GM23338 (cell line): Measurements from ENCODE around the gene TRABD. TPM values are rescaled to one million over a fixed set of nuclear protein-coding genes. Genes with fewer than 3 reads are reported as not detected.

Source experiments
- ATAC-seq: fragments of 200-7000 bp; cut with Tn5 transposase; 3 replicates; pipeline ENCODE4 v1.9.1; 2020
- DNase-seq: peaks from one replicate; pipeline ENCODE4 v3.0.0-alpha.2; 2015; ENCODE audit warnings: low spot score
- H2AFZ ChIP-seq: fragments of 200-600 bp; sonication (generic); 2 replicates; pipeline ENCODE4 v1.8.0; 2016; ENCODE audit warnings: antibody characterized with exemption, mild to moderate bottlenecking, moderate library complexity
- H3F3A ChIP-seq: fragments of 200-600 bp; sonication (generic); replicated peaks from 2 replicates; pipeline ENCODE4 v1.8.0; 2017; ENCODE audit warnings: antibody characterized with exemption, mixed run types, low read depth
- H3K27ac ChIP-seq: fragments of 200-600 bp; sonication (generic); 2 replicates; pipeline ENCODE4 v1.6.1; 2016; ENCODE audit warnings: low read depth
- H3K27me3 ChIP-seq: fragments of 200-600 bp; sonication (generic); 2 replicates; pipeline ENCODE4 v1.8.0; 2016; ENCODE audit warnings: mild to moderate bottlenecking, mixed run types, moderate library complexity; ENCODE audit not compliant: insufficient read depth
- H3K36me3 ChIP-seq: fragments of 200-600 bp; sonication (generic); 2 replicates; pipeline ENCODE4 v1.8.0; 2016; ENCODE audit warnings: mild to moderate bottlenecking; ENCODE audit not compliant: insufficient read depth
- H3K4me1 ChIP-seq: fragments of 200-600 bp; sonication (generic); 2 replicates; pipeline ENCODE4 v1.8.0; 2016; ENCODE audit warnings: mild to moderate bottlenecking, moderate library complexity; ENCODE audit not compliant: insufficient read depth
- H3K4me2 ChIP-seq: fragments of 200-600 bp; sonication (generic); 2 replicates; pipeline ENCODE4 v1.7.1; 2017; ENCODE audit warnings: mixed run types
- H3K4me3 ChIP-seq: fragments of 200-600 bp; sonication (generic); 2 replicates; pipeline ENCODE4 v1.6.1; 2016; ENCODE audit warnings: mixed run types
- H3K79me2 ChIP-seq: fragments of 200-600 bp; sonication (generic); replicated peaks from 2 replicates; pipeline ENCODE4 v1.8.0; 2017; ENCODE audit warnings: mild to moderate bottlenecking; ENCODE audit not compliant: insufficient read depth
- H3K9me2 ChIP-seq: fragments of 200-600 bp; sonication (generic); 2 replicates; pipeline ENCODE4 v1.8.0; 2017; ENCODE audit not compliant: insufficient read depth
- H4K20me1 ChIP-seq: fragments of 200-600 bp; sonication (generic); replicated peaks from 2 replicates; pipeline ENCODE4 v1.8.0; 2017; ENCODE audit warnings: mild to moderate bottlenecking; ENCODE audit not compliant: insufficient read depth
- H3K27ac Mint-ChIP-seq: 2 replicates; pipeline ENCODE4 v1.8.0; 2020; ENCODE audit warnings: inconsistent platforms, mild to moderate bottlenecking, moderate library complexity, mixed read lengths
- H3K27me3 Mint-ChIP-seq: 3 replicates; pipeline ENCODE4 v1.8.0; 2022; ENCODE audit warnings: low read depth, mild to moderate bottlenecking, moderate library complexity, mixed read lengths, inconsistent platforms; ENCODE audit not compliant: insufficient read depth, poor library complexity
- H3K36me3 Mint-ChIP-seq: 3 replicates; pipeline ENCODE4 v1.8.0; 2021; ENCODE audit warnings: low read depth, mild to moderate bottlenecking, inconsistent platforms, moderate library complexity, mixed read lengths
- H3K4me1 Mint-ChIP-seq: 3 replicates; pipeline ENCODE4 v1.8.0; 2020; ENCODE audit warnings: mild to moderate bottlenecking, inconsistent platforms, mixed read lengths
- H3K4me3 Mint-ChIP-seq: 3 replicates; pipeline ENCODE4 v1.8.0; 2021; ENCODE audit warnings: moderate library complexity, mild to moderate bottlenecking, inconsistent platforms, mixed read lengths
- H3K9me3 Mint-ChIP-seq: 3 replicates; pipeline ENCODE4 v1.8.0; 2020; ENCODE audit warnings: moderate library complexity, mild to moderate bottlenecking, inconsistent platforms, mixed read lengths
- CREB1 ChIP-seq: fragments of 250-450 bp; sonication (Bioruptor Pico); IDR thresholded peaks from 2 replicates; pipeline ENCODE4 v1.5.0; 2020; ENCODE audit warnings: low read depth, mild to moderate bottlenecking, moderate library complexity
- EZH2 ChIP-seq: fragments of 200-600 bp; sonication (generic); IDR thresholded peaks from one replicate; pipeline ENCODE4 v1.8.0; 2017; ENCODE audit warnings: antibody characterized with exemption, mild to moderate bottlenecking, low read depth; ENCODE audit not compliant: unreplicated experiment
- JUNB ChIP-seq: IDR thresholded peaks from one replicate; pipeline ENCODE4 v1.6.1; 2016; ENCODE audit warnings: antibody characterized with exemption; ENCODE audit not compliant: unreplicated experiment
- POLR2AphosphoS5 ChIP-seq: IDR thresholded peaks from 2 replicates; pipeline ENCODE4 v1.6.1; 2016; ENCODE audit warnings: antibody characterized with exemption, low read depth
- STAT1 ChIP-seq: IDR thresholded peaks from one replicate; pipeline ENCODE4 v1.6.1; 2016; ENCODE audit warnings: antibody characterized with exemption; ENCODE audit not compliant: unreplicated experiment
- polyA plus RNA-seq: library from polyadenylated mRNA; unstranded; fragments of >200 nt; fragmentation: Nextera tagmentation; extraction: Ambion mirVana; gene quantifications from 2 replicates; pipeline ENCODE4 v1.2.1, GENCODE V29; 2016
- total RNA-seq: library from RNA; depleted of rRNA; stranded (reverse); fragments of >200 nt; shearing (Covaris generic); gene quantifications from 2 replicates; pipeline ENCODE4 v1.2.3, GENCODE V29; 2014
- TF ChIP-seq, protein P1 (sequence below): IDR thresholded peaks from one replicate; pipeline ENCODE4 v1.6.1; 2018; ENCODE audit warnings: antibody characterized with exemption; ENCODE audit not compliant: unreplicated experiment

Gene TRABD
- total and polyA plus RNA-seq, 2 experiments from 2014 or later, result 44.1 to 66.1 TPM

DNA sequence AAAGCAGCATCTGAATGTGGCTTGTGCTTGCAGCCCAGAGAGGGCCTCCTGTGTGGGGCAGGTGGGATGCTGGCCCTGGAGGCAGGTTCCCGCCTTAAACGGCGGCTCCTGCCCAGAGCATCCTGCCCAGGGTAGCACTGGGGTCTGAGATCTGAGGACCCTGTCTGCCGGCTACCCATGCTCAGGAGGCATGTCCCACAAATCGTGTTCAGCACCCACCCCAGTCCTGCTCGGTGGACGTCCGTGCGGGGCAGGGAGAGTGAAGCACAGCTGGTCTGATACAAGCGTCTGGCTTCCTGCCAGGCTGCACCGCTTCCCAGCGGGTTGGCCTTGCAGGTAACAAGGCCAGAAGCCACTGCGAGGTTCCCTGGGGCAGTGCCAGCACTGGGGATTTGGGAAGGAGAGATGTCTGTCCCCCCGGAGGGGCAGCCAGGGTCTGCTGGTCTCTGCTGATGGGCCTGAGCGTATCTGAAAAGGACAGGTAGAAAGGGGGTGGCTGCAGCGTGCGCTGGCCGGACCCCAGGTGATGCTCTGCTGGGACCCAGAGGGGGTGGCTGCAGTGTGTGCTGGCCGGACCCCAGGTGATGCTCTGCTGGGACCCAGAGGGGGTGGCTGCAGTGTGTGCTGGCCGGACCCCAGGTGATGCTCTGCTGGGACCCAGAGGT, 3.6 kb downstream of the TRABD start (continued):
- TF ChIP-seq, protein P1, sequence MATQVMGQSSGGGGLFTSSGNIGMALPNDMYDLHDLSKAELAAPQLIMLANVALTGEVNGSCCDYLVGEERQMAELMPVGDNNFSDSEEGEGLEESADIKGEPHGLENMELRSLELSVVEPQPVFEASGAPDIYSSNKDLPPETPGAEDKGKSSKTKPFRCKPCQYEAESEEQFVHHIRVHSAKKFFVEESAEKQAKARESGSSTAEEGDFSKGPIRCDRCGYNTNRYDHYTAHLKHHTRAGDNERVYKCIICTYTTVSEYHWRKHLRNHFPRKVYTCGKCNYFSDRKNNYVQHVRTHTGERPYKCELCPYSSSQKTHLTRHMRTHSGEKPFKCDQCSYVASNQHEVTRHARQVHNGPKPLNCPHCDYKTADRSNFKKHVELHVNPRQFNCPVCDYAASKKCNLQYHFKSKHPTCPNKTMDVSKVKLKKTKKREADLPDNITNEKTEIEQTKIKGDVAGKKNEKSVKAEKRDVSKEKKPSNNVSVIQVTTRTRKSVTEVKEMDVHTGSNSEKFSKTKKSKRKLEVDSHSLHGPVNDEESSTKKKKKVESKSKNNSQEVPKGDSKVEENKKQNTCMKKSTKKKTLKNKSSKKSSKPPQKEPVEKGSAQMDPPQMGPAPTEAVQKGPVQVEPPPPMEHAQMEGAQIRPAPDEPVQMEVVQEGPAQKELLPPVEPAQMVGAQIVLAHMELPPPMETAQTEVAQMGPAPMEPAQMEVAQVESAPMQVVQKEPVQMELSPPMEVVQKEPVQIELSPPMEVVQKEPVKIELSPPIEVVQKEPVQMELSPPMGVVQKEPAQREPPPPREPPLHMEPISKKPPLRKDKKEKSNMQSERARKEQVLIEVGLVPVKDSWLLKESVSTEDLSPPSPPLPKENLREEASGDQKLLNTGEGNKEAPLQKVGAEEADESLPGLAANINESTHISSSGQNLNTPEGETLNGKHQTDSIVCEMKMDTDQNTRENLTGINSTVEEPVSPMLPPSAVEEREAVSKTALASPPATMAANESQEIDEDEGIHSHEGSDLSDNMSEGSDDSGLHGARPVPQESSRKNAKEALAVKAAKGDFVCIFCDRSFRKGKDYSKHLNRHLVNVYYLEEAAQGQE, result no peak
- TF ChIP-seq JUNB, result no peak

DNA sequence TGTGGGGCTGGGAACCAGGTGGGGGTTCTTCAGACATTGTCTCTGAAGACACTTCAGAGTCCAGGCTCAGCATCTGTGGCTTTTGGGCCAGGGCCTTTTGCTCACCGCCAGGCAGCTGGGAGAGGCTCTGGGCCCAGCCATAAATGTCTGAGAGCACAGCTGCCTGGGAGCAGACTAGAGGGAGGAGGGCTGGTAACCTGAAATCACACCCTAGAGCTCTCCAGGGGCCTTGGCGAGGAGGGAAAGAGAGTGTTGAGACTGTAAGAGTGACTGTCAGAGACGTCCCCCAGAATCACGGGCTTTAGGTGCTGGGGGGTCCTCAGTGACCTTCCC, 4.1 kb downstream of the TRABD start:
- H3K36me3 ChIP-seq, result no peaks in the 10 kb centered on the region
- Mint-ChIP-seq H3K27ac (no peak overlapping the region), H3K27me3 (peaks cover 15% of the 10 kb centered on the region), H3K36me3 (peaks cover 4% of the 10 kb centered on the region; the same call in 1 of the 3 replicates), H3K9me3 (no peaks in the 10 kb centered on the region), H3K4me3 (peak overlapping the region; percentile 48; the same call in 2 of the 3 replicates), H3K4me1 (peaks cover 13% of the 10 kb centered on the region)
- no peaks in the 10 kb centered on the region for H3K27me3 ChIP-seq
- ATAC-seq (peak; percentile 1; the same call in 2 of the 3 replicates), DNase-seq (no peak)
- H3K4me2 ChIP-seq, result peak overlapping the region; percentile 73; the same call in 1 of the 2 replicates
- TF ChIP-seq CREB1, result no peak
- TF ChIP-seq JUNB, result no peak
- no peak for TF ChIP-seq STAT1
- H3K4me1 ChIP-seq, result peaks cover 8% of the 10 kb centered on the region; the same call in 1 of the 2 replicates
- 0 out of 2 replicates have a peak, but pooled peaks cover 2% of the 10 kb centered on the region for H3F3A ChIP-seq
- H2AFZ ChIP-seq, result no peak overlapping the region
- H3K27ac ChIP-seq, result no peak overlapping the region
- H3K9me2 ChIP-seq, result no peaks in the 10 kb centered on the region
- H4K20me1 ChIP-seq, result peaks cover 20% of the 10 kb centered on the region; the same call in 1 of the 2 replicates
- peak overlapping the region; percentile 42; the same call in 1 of the 2 replicates for H3K4me3 ChIP-seq
- H3K79me2 ChIP-seq, result peaks cover 44% of the 10 kb centered on the region

DNA sequence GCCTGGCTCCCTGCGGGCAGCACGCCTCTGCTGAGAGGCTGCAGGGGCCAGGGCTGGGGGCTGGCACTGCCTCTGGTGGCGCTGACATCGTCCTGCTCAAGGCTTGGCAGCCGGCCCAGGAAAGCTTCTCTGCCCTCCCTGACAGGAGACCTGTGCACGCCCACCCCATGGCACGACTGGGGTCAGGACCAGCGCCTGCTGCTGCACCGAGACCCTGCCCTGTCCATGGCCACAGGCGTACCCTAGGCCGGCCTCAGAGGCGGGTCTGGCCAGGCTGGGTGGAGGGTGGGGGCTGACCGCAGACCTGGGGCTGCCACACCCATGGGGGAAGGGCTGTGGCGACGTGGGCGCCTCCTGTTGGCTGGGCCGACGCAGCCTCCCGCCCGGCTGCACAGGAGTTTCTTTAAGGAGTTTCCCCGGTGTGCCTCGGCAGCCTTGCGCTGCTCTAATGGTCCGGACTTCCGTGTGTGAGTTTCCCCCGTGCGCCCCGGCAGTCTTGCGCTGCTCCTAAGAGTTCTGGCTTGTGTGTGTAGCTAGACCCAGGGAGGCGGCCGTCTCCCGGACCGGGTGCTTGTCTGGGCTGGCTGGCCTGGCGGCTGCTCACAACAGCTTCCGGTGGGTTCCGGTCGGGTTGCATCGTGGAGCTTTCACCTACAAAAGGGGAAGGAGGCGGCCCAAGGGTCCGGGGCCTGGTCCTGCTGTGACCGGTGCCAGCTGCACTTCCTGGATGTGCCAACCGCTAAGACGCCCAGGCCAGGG, 4.6 kb downstream of the TRABD start:
- DNase-seq (peak; percentile 81), ATAC-seq (peak; percentile 72)
- no peaks in the 10 kb centered on the region for H3K27me3 ChIP-seq
- Mint-ChIP-seq H3K4me1 (peaks cover 13% of the 10 kb centered on the region), H3K27ac (no peak overlapping the region), H3K4me3 (peak overlapping the region; percentile 63), H3K9me3 (no peaks in the 10 kb centered on the region), H3K36me3 (peaks cover 4% of the 10 kb centered on the region; the same call in 1 of the 3 replicates), H3K27me3 (peaks cover 15% of the 10 kb centered on the region)
- H2AFZ ChIP-seq, result no peak overlapping the region
- no peaks in the 10 kb centered on the region for H3K36me3 ChIP-seq
- H3K4me2 ChIP-seq, result peak overlapping the region; percentile 73
- H3K4me1 ChIP-seq, result peaks cover 8% of the 10 kb centered on the region; the same call in 1 of the 2 replicates
- peaks cover 20% of the 10 kb centered on the region; the same call in 1 of the 2 replicates for H4K20me1 ChIP-seq
- H3K79me2 ChIP-seq, result peaks cover 44% of the 10 kb centered on the region
- H3K27ac ChIP-seq, result 0 out of 2 replicates have a peak overlapping the region, but pooled peaks have one; percentile 19
- peak overlapping the region; percentile 42; the same call in 1 of the 2 replicates for H3K4me3 ChIP-seq
- no peaks in the 10 kb centered on the region for H3K9me2 ChIP-seq
- 0 out of 2 replicates have a peak, but pooled peaks cover 2% of the 10 kb centered on the region for H3F3A ChIP-seq
- TF ChIP-seq POLR2AphosphoS5, result no peak; the same call in 1 of the 2 replicates
- TF ChIP-seq, protein P1, result no peak
- no peak for TF ChIP-seq EZH2
